H54 (cell line): ENCODE data around the gene TBK1.

Source experiments
- DNase-seq: peaks from one replicate; pipeline ENCODE4 v3.0.0; 2011; ENCODE audit warnings: low spot score, mixed read lengths; ENCODE audit not compliant: insufficient read length
- FAIRE-seq: peaks from 3 replicates; lab custom pipeline; 2011; peaks lifted over from hg19 to GRCh38; lab: Jason Lieb, UNC
- POLR2A ChIP-seq: IDR thresholded peaks from 2 replicates; pipeline ENCODE4 v1.6.1; 2011; ENCODE audit warnings: low read depth, mild to moderate bottlenecking, low read length

The TBK1 gene

DNA sequence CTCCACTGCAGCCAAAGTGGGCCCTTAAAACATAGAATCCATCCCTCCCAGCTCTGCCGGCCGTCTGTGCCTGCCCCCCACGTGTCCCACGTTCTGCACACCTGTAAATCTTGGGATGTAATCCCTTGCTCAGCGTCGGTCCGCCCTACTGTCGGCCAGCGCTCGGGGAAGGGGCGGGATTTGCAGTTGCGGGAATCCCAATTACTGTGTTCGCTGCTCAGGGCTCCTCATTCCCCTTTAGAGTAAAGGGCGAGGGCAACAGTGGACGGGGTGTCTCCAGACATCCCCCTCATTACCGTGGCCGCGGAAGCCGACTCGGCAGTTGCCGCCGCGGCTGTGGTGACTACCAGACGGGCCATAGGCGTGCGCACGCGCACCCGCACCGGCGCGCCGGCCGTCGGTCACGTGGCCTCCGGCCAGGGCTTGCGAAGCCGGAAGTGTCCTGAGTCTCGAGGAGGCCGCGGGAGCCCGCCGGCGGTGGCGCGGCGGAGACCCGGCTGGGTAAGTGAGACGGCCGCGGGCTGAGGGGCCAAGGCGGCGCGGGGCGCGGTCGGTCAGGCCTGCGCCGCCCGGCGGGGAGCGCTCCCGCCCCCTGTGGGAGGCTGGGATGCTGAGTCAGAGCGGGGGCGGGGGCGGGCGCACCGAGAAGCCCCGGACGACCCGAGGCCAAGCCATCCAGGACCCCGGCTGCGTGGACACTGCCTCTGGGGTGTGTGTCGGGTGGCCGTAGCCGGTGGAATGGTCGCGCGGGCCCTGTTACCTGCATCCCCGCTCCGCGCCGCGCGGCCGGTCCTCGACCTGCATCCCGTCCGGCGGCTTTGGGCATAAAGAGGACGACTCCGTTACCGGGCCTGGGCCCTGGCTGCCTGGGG lies at the start of gene TBK1:
TSS of gene TBK1 (plus strand) at position 434 of the 872 bp plus-strand sequence. CDS start 3,751 bp downstream, outside the sequence.
- DNase-seq (peak; percentile 82), FAIRE-seq (no peak)
- peak; percentile 73 for TF ChIP-seq POLR2A

DNA sequence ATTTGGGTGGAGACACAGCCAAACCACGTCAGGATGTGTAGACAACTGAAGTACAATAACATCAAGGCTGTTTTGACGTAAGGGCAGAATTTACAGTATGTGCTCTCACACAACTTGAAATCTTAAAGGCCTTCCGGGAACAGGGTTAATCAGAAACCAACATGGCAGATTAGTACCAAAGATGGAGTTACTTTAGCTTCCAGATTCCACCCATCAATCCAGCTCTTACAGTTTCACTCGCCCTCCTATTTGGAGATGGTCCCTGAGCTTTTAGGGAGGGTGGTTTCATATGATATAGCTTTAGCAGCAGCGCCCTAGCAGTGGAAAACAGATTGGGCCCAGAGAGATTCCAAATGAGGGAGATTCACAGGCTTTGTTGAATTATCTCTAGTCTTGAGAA lies 49.7 kb upstream of the TBK1 start:
- no peak for TF ChIP-seq POLR2A
- DNase-seq (no peak), FAIRE-seq (no peak)

DNA sequence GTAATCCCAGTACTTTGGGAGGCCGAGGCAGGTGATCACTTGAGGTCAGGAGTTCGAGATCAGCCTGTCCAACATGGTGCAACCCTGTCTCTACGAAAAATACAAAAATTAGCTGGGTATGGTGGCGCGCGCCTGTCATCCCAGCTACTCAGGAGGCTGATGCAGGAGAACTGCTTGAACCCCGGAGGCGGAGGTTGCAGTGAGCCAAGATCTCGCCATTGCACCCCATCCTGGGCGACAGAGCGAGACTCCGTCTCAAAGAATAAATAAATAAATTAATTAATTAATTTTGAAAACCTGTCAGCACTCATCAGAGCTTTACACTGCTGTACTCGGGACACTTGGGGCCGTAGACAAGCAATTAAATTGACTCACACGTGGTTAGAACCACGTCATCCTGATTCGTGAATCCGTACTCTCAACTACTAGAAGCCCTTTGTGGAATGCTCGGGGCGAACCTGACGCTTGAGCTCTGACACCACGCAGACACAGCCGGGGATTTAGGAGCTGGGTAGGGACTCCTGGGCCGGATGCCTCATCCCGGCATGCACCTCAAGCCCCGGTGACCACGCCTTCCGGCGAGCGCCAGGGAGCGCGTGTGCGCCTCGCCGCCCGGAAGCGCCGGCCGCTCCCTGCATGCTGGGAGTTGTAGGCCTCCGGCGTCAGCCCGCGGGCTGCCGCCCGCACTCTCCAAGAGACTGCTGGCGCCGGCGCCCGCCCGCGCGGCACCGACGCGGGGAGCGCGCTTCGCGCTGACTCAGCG lies 48.0 kb upstream of the TBK1 start, which contains the start of gene XPOT:
TSS of gene XPOT (plus strand) at position 686 of the 763 bp plus-strand sequence. CDS start 5,644 bp downstream, outside the sequence.
- DNase-seq (peak; percentile 94), FAIRE-seq (peak; percentile 90)
- peak; percentile 85 for TF ChIP-seq POLR2A

DNA sequence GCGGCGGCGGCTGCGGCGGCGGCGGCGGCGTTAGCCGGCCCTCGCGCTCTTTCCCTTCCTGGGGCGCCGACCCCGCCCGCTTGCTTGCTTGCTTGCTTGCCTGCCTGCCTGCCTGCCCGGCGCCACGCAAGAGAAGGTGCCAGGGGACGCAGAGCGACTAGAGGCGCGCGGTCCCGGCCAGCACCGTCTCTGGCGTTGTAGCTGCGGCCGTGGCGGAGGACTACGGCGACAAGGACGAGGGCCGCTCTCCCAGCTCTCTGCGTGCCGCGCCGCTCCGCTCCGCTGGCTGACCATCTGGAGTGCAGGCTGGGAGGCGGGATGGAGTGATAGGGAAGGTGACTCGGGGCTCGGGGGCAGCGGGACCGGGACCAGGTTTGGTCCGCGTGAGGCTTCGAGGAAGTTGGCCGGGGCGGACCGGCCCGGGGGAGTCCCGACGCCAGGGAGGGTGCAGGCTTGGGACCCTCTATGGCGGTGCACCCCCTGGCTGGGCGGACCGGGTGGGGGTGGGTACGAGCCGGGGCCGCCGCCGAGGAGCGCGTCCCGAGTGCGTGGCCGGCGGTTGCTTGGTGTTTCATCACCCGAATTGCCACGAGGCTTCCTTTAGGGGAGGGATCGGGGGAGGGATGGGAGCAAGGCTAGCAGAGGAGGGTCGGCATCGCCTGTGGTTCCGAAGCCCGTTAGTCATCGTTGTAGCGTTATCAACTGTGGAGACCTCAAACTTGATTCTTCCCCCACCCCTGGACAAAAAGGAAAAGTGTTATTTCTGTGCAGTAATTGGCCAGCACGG lies 47.3 kb upstream of the TBK1 start:
- DNase-seq: peak; percentile 42

DNA sequence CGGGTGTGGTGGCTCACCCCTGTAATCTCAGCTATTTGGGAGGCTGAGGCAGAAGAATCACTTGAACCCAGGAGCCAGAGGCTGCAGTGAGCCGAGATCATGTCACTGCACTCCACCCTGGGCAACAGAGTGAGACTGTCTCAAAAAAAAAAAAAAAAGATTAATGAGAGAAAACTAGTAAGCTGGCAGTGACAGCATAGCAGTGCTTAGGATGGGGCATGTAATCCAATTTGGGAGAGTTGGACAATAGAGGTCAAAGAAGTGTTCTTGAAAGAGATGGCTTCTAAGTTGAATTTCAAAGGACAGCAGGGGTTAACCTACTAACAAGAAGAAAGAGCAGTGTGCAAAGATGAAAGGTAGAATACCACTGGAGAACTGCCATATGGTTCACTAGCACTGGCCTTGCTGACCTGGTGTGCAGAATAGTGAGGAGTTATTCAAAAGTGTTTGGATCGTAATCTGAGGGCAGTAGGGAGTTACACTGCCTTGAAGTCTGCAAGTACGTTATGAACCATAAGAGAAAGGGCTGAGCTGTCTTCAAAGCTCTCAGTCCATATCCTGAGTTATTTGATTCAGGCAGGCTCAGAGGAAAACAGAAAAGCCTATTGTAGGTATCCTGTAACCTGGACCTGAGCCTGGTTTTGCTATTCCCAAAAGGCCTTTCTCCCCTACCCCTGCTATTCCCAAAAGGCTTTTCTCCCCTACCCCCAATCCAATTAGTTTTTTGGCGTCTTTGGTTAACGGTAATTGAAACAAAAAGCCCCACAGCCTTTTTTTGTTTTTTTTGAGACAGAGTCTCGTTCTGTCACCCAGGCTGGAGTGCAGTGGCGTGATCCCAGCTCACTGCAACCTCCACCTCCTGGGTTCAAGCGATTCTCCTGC lies 44.3 kb upstream of the TBK1 start:
- TF ChIP-seq POLR2A: no peak
- FAIRE-seq (no peak), DNase-seq (no peak)

More for the DNA sequence above, 47.3 kb upstream of the TBK1 start:
- no peak for FAIRE-seq
- peak; percentile 77 for TF ChIP-seq POLR2A

DNA sequence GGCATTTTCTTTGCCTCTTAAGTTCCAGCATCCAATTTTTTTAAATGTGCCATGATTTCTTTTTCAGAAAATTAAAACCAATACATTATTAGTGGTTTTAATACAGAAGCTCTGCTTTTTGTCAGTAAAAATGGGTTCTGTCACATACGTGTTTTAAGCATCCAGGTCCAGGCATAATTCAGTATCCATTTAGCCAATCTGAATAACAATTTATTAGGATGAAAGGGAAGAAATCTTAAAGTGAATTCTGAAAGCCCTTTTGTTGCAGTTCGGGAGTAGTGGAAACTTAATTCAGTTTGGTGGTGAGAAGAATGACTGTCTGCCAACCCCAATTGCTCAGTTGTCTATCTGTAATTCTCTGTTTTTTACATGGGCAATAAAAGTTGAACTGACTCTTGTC lies 40.5 kb upstream of the TBK1 start:
- no peak for FAIRE-seq
- TF ChIP-seq POLR2A: no peak
- no peak for DNase-seq

DNA sequence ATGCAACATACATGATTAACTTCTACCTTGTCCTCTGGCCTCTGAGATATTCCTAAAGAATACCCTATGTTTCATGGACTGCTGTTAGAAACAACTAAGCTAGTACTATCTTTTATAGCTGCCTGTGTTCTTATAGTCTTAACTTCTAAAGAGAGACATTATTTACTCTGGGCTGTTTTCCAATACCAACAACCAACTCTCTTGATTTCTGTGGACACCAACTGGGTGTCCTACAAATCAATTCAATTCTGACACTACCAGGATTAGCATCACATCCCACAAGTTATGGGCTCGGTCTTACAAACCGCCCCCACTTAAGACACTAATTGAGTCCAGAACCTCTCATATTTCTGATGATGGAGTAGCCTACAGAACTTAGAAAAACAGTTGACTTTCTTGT lies 39.5 kb upstream of the TBK1 start:
- no peak for TF ChIP-seq POLR2A
- FAIRE-seq: peak; percentile 20
- DNase-seq: no peak

DNA sequence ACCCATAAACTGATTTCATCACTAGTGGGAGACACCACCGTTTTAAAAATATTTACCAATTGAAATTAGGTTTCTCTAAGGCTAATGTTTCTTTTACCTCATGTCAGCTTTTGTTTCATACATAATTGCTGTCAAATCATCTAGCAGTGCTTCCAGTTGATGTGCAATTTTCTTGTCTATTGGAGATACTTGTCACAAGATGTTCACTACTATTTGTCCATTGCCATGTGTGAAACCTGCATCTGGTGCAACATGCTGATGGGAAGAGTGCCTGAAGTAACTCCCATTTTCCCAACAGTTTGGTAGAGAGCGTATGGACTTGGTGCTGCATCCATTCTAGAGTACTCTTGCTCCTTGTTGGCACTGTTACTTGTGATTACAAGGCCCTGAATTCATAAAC lies 38.0 kb upstream of the TBK1 start:
- no peak for TF ChIP-seq POLR2A
- FAIRE-seq: no peak
- no peak for DNase-seq

DNA sequence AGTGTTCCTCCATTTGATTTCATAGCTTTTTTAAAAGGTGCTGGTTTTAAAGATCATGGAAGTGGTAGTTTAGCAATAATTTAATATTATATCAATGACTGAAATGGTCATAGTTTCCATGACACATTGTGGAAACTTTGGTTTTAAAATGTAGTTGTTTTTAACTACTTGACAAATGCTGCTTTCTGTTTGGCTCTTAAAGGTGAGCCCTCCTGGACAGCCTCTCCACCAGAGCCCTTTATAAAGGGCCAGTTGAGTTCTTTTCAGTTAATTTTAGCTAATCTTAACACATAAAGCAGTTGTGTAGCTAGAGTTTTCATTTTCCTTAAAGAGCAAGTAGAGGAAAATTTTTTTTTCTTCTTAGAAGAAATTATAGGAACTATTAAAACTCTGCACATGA lies 33.7 kb upstream of the TBK1 start:
- no peak for TF ChIP-seq POLR2A
- FAIRE-seq (no peak), DNase-seq (no peak)

DNA sequence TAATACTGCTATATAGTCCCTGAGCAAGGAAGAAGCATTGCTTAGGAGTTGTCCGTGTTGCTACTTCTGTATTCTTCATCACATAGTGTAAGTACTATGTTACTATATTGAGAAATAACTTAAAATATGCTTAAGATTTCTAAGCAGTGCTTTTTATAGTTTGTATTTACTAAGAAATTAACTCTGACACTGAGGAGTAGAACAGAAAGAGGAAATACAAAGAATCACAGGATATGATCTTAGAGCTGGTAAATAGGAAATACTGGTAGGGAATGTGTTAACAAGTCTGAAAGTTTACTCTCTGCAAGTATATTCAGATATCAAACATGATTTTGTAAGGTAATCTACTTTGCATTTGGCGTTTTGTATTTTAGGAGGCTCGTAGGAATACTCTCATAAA lies 32.2 kb upstream of the TBK1 start:
- FAIRE-seq (peak; percentile 33), DNase-seq (no peak)
- TF ChIP-seq POLR2A: no peak

DNA sequence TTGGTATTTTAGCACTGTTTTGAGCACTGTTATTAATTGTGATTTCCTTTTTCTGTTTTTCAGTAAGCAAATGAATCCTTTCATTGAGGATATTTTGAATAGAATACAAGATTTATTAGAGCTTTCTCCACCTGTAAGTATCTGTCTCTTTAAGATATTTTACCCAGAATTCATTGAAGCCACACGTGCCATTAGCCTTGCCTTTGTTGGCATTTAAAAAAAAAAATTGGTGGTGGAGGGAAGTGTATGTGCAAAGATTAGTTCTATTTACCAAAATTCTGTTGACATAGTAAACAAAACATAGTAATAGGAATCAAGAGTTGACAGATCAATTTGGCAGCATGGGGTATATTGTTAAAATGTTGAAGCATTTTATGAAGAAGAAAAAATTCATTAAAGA lies 23.9 kb upstream of the TBK1 start:
- no peak for TF ChIP-seq POLR2A
- no peak for DNase-seq
- FAIRE-seq: no peak

DNA sequence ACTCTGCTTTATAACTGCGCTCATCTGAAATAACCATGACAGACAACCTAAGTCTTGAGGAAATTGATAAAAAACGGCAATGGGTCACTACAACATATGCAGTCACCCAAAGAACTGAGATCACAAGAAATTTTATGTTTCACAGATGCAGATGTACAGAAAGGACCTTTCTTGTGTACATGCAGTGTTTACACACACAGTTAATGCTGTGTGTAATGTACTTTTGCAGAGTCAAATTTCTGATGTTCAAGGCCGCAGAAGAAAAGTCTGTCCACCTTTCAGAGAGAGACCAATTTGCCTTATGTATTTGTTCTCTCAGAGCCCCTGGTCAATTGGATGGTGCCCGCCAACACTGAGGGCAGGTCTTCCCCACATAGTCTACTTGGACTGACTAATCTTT lies 23.0 kb upstream of the TBK1 start:
- DNase-seq (no peak), FAIRE-seq (no peak)
- no peak for TF ChIP-seq POLR2A

DNA sequence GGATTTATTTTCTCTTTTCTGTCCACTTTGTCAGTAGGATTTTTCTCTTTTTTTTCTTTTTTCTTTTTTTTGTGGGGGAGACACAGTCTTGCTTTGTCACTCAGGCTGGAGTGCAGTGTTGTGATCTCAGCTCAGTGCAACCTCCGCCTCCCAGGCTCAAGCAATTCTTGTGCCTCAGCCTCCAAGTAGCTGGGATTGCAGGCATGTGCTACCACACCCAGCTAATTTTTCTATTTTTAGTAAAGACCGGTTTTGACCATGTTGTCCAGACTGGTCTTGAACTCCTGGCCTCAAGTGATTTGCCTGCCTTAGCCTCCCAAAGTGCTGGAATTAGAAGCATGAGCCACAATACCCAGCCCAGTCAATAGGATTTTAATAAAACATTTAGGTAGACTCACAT lies 21.0 kb upstream of the TBK1 start:
- TF ChIP-seq POLR2A: no peak
- no peak for FAIRE-seq
- DNase-seq: no peak
